Uterus (tissue), 2 donors: ENCODE data around the gene RTN4RL2.

Experiments
- CTCF ChIP-seq, 4 experiments: fragments of 200-600 bp in 2 of 4; fragments of 450-650 bp in 2 of 4; sonication (generic) in 2 of 4; IDR thresholded peaks; one replicate each; pipeline ENCODE4 v1.5.1; 2016 to 2019; ENCODE audit warnings: antibody characterized with exemption in 4 of 4, mild to moderate bottlenecking in 2 of 4, moderate library complexity in 1 of 4
- POLR2A ChIP-seq, 2 donors: fragments of 450-650 bp; IDR thresholded peaks; one replicate each; pipeline ENCODE4 v1.6.1; 2016; ENCODE audit warnings: antibody characterized with exemption in 2 of 2, mild to moderate bottlenecking in 1 of 2, moderate library complexity in 1 of 2

- no peak for TF ChIP-seq CTCF (IDR thresholded peaks at IDR 0.05)
- TF ChIP-seq POLR2A (IDR thresholded peaks at IDR 0.05) = no peak
Observed at GRCh38 chr11:57419146-57419545, 41.2 kb upstream of the RTN4RL2 start.
